ENCODE data around the gene VGLL4. TPM values are rescaled to one million over a fixed set of nuclear protein-coding genes. Genes with fewer than 3 reads are reported as not detected.

Gene VGLL4
- total and polyA plus RNA-seq, 2 of the 4 experiments (the other 2 are of a cell fraction): 26.2 to 35.4 TPM

DNA sequence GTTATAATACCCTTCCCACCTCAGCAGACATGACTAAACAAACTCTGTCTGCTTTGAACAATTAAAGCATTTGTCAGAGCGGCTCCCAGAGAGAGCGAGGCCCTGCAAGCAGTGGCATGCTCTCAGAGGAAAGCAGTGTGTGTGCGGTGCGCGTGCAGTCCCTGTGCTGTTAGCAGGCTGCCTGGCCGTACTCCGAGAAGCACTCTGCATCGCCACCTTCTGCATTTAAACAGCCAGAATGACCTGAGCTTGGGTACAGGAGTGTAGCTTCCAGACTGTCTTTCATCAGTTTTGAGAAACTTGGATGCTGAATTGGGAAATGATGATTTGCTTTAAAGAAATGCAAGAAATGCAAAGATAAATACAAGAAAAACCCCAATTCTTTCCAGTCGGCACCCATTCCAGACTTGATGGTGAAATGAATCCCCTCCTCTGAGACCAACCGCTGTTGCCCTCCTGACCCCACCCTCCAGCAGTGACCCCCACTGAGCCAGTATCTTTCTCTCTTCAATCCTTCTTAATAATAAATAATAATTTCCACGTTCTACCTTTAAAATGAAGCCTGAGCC lies 113.5 kb downstream of the VGLL4 start (continued):
- TF ChIP-seq MAZ (IDR thresholded peaks at IDR 0.05; ENCODE audit: borderline replicate concordance, low read depth, low read length): no peak

DNA sequence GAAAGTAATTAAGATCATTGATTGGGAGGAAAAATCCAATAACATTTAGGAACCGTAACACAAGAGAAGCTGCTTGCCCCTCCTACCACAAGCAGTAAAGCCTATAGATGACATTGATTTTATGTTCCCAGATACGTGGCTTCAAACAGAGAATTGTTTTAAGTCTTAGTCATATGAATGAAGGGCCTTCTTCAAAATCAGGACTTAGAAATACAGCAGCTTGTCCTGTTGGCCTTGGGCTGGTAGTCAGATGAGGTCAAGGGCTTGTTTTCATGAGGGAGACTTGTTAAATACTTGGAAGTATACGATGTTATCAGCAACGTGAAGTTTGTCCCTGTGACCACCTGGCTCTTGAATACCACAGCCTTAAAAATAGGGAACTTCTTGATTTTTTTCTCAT lies 114.4 kb downstream of the VGLL4 start:
- no TSS peak for BruUV-seq (replicated peaks)

More for the DNA sequence above, 114.4 kb downstream of the VGLL4 start:
- peaks cover 19 to 26% of the 10 kb centered on the region in 2 experiments for H3K79me1 ChIP-seq (ENCODE audit: low read depth in 1 of 2, low read length in 2 of 2)
- no peak overlapping the region; the same call in 1 of the 2 replicates for H3K4me2 ChIP-seq (ENCODE audit: low read depth, low read length)
- no peaks in the 10 kb centered on the region for H3K27me3 ChIP-seq (ENCODE audit: control insufficient read depth, insufficient read depth, low read length)
- H3K27ac ChIP-seq (ENCODE audit: insufficient read depth, low read length): peak overlapping the region; percentile 67
- in situ Hi-C loops (cut with MboI; ENCODE audit: low sequenced_read_pairs): no loop called here
- H3K9me1 ChIP-seq (ENCODE audit: insufficient read depth, low read length): peaks cover 27% of the 10 kb centered on the region
- no peak overlapping the region; the same call in 1 of the 2 replicates for H3K9ac ChIP-seq (ENCODE audit: low read depth, low read length)
- H2BK5ac ChIP-seq (ENCODE audit: low read depth, low read length, poor library complexity, severe bottlenecking): peak overlapping the region; percentile 82
- peak overlapping the region; percentile 53 for H3K18ac ChIP-seq (ENCODE audit: low read depth, low read length)
- H3K9me3 ChIP-seq (ENCODE audit: control insufficient read depth, insufficient read depth, low read length): no peaks in the 10 kb centered on the region
- WGBS, 2 experiments (ENCODE audit: extremely low coverage in 2 of 2, insufficient read length in 1 of 2): no CpG with 5 or more reads among the region's 4 CpGs
- peak; percentile 17 for DNase-seq
- TF ChIP-seq MAZ (IDR thresholded peaks at IDR 0.05; ENCODE audit: borderline replicate concordance, low read depth, low read length): no peak
- no peak for TF ChIP-seq RCOR1 (IDR thresholded peaks at IDR 0.05; ENCODE audit: insufficient replicate concordance, low read length)
- no peak for TF ChIP-seq NFE2L2 (IDR thresholded peaks at IDR 0.05; ENCODE audit: low read depth, low read length)
- TF ChIP-seq POLR2A (IDR thresholded peaks at IDR 0.05; ENCODE audit: low read depth, low read length): no peak
- TF ChIP-seq MAFK (IDR thresholded peaks at IDR 0.05; ENCODE audit: low read depth, low read length): no peak
- TF ChIP-seq, protein P1, sequence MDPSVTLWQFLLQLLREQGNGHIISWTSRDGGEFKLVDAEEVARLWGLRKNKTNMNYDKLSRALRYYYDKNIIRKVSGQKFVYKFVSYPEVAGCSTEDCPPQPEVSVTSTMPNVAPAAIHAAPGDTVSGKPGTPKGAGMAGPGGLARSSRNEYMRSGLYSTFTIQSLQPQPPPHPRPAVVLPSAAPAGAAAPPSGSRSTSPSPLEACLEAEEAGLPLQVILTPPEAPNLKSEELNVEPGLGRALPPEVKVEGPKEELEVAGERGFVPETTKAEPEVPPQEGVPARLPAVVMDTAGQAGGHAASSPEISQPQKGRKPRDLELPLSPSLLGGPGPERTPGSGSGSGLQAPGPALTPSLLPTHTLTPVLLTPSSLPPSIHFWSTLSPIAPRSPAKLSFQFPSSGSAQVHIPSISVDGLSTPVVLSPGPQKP (IDR thresholded peaks at IDR 0.05; ENCODE audit: borderline replicate concordance, low read depth, low read length): no peak
- TF ChIP-seq RAD21 (IDR thresholded peaks at IDR 0.05; ENCODE audit: low read length): no peak
- no peak for TF ChIP-seq BHLHE40 (IDR thresholded peaks at IDR 0.05; ENCODE audit: low read depth, low read length)
- TF ChIP-seq, protein P2, sequence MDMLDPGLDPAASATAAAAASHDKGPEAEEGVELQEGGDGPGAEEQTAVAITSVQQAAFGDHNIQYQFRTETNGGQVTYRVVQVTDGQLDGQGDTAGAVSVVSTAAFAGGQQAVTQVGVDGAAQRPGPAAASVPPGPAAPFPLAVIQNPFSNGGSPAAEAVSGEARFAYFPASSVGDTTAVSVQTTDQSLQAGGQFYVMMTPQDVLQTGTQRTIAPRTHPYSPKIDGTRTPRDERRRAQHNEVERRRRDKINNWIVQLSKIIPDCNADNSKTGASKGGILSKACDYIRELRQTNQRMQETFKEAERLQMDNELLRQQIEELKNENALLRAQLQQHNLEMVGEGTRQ (IDR thresholded peaks at IDR 0.05; ENCODE audit: low read depth, low read length): no peak
- TF ChIP-seq MXI1 (IDR thresholded peaks at IDR 0.05; ENCODE audit: borderline replicate concordance, low read depth, low read length): no peak
- no peak overlapping the region for H3K4me3 ChIP-seq (ENCODE audit: insufficient read depth, low read depth, low read length)
- H2BK120ac ChIP-seq (ENCODE audit: low read depth, low read length): peak overlapping the region; percentile 91
- peak overlapping the region; percentile 10; the same call in 1 of the 2 replicates for H4K5ac ChIP-seq (ENCODE audit: low read depth, low read length)
- peak overlapping the region; percentile 9; the same call in 1 of the 2 replicates for H3K56ac ChIP-seq (ENCODE audit: extremely low read depth, insufficient read depth, low read length)
- H4K20me1 ChIP-seq (ENCODE audit: insufficient read depth, low read length): no peaks in the 10 kb centered on the region; the same call in 1 of the 2 replicates
- H4K91ac ChIP-seq (ENCODE audit: insufficient read depth, low read depth, low read length): peak overlapping the region; percentile 87
- peak overlapping the region; percentile 68 for H2AFZ ChIP-seq (replicated peaks; ENCODE audit: low read length, poor library complexity)
- H3K4ac ChIP-seq (ENCODE audit: low read depth, low read length): peak overlapping the region; percentile 94
- POLR2A ChIA-PET (ENCODE audit: unreplicated experiment): interaction anchor here (0.6 kb wide), 1 partner anchor 13 kb away, joined by 3 read pairs; no protein-coding TSS in a partner anchor
- ATAC-seq (ENCODE audit: low read depth): no peak
- peak overlapping the region; percentile 48; the same call in 1 of the 2 replicates for H3K23ac ChIP-seq (ENCODE audit: low read depth, low read length)
- intact Hi-C loops (cut with micrococcal nuclease): no loop called here
- H2AK5ac ChIP-seq (ENCODE audit: low read depth, low read length): peak overlapping the region; percentile 95
- CTCF ChIA-PET: interaction anchor here (1.3 kb wide), 1 partner anchor 149 kb away, joined by 3 read pairs; no protein-coding TSS in a partner anchor
- peak overlapping the region; percentile 64; the same call in 2 of the 3 replicates for H2BK15ac ChIP-seq (ENCODE audit: low read depth, low read length)
- H3K14ac ChIP-seq (replicated peaks; ENCODE audit: low read depth, low read length): peak overlapping the region; percentile 87
- dilution Hi-C loops (cut with HindIII; ENCODE audit: low sequenced_read_pairs, unreplicated experiment): no loop called here
- peak overlapping the region; percentile 6 to 67; a peak in 3 of 4 replicates for H4K8ac ChIP-seq (ENCODE audit: low read depth in 2 of 2, low read length in 2 of 2)
- no peak overlapping the region for H2AK9ac ChIP-seq (replicated peaks; ENCODE audit: low read depth, low read length, poor library complexity)
- peaks cover 24% of the 10 kb centered on the region for H3K4me1 ChIP-seq (ENCODE audit: control insufficient read depth, insufficient read depth, low read length)
- peak overlapping the region; percentile 88 for H2BK20ac ChIP-seq (ENCODE audit: low read depth, low read length)
- no peaks in the 10 kb centered on the region for H3K36me3 ChIP-seq (ENCODE audit: control insufficient read depth, insufficient read depth, low read length)

Measured in IMR-90 (cell line).